ENCODE measurements around the gene TBCE.
A peak's percentile ranks its signal among the peaks of the same experiment; 100 is the strongest.

TBCE gene

DNA sequence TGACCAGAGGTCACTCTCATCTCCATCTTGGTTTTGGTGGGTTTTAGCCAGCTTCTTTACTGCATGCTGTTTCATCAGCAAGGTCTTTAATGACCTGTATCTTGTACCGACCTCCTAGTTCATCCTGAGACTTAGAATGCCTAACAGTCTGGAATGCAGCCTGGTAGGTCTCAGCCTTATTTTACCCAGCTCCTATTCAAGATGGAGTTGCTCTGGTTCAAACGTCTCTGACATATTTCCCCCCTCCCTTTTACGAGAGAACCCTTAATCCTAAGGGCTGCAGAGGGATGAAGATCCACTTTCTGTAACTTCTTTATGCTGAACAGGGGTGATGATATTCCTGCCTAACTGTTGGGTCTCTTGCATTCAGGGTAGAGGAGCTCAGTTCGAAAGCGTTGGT is 43.2 kb downstream of the TBCE start:
- DNase-seq (ENCODE audit: low read depth), result no peak

DNA sequence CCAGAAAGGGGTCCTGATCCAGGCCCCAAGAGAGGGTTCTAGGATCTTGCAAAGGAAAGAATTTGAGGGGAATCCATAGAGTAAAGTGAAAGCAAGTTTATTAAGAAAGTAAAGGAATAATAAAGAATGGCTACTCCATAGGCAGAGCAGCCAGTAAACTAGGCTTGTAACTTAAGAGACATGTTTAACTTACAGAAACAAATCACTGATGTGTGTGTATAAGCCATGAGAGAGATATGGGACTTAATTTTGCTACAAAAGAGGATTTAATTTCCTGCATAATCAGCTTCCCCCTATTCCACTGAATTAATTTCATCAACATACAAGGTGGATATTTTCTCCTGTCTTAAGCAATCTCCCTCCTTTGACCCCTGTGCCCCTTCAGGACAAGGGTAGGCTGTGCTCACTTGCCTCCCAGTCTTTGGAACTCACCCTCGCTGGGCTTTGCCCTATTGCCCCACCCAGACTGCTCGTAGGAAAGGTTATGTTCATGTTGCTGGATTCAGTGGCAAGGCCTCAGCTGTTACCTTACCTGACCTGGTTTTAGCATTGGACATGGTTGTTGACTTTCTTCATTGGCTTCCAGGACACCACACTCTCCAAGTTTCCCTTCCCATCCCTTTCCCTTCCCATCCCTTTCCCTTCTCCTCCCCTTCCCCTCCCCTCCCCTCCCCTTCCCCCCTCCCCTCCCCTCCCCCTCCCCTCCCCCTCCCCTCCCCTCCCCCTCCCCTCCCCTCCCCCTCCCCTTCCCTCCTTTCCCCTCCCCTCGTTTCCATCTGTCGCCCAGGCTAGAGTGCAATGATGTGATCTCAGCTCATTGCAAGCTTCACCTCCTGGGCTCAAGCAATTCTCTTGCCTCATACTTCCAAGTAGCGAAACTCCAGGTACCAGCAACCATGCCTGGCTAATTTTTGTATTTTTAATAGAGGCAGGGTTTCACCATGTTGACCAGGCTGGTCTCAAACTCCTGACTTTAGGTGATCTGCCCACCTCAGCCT is 44.6 kb downstream of the TBCE start:
- DNase-seq (ENCODE audit: low read depth), result no peak

- DNase-seq (ENCODE audit: low read depth), result peak; percentile 12
These were observed 48.0 kb downstream of the TBCE start for GRCh38 chr1:235415008-235415904.

- DNase-seq (ENCODE audit: low read depth), result no peak
These were observed 49.4 kb downstream of the TBCE start for GRCh38 chr1:235416662-235417049.

GRCh38 chr1:235417086-235417697 is 50.0 kb downstream of the TBCE start:
- peak; percentile 15 for DNase-seq (ENCODE audit: low read depth)

GRCh38 chr1:235421751-235422150 is 54.5 kb downstream of the TBCE start:
- no peak for DNase-seq (ENCODE audit: low read depth)

DNA sequence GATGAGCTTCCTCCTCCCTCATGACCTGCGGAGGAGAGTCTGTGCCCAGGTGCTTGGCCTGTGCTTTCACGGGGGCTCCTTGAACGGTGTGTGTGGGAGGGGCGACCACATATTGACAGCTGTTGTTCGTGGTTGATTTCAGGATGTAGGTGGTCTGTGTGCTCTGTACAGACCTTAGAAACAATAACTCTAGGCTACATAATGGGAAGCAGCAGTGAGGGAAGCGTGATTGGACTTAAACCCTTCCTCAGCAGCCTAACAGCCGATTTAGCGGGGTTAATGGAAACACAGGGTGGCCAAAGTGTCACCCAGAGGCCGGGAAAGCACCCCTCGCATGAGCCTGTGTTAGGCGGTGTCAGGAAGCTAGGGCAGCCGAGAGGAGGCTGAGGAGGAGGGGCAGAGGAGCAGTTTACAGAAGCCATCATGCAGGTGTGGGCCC is 56.0 kb downstream of the TBCE start:
- peak; percentile 13 for DNase-seq (ENCODE audit: low read depth)

DNA sequence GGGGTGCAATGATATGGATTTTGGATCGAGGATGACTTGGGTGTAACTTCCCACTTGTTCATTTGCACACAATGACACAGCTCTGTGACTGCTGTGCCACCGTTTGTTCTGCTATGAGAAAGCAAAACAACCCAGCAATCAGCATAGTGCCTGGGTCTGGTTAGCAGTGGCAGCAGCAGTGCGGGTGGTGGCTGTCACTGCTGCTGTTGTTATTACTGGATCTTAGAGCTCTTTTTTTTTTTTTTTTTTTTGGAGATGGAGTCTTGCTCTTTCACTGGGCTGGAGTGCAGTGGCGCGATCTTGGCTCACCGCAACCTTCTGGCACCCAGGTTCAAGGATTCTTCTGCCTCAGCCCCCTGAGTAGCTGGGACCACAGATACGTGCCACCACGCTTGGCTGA is 56.9 kb downstream of the TBCE start:
- no peak for DNase-seq (ENCODE audit: low read depth)

DNA sequence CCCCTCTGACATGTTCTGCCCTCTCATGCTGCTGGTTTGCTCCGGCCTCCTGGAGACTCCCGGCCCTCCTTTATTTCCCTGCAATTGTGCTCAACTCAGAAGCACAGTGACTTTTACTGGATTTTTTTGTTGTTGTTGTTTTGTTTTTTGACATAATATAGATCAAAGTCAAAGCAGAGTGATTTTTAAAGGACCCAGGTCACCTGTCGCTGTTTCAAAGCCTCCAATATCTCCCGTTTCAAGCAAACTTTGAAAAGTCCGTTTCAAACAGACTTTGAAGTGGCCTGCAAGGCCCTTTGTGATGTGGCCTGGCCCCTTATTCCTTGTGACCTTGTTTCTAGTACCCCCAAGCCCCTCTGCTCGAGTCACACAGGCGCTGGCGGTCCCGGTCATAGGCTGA is 58.1 kb downstream of the TBCE start:
- no peak for DNase-seq (ENCODE audit: low read depth)

- DNase-seq (ENCODE audit: low read depth), result no peak
These were observed 58.9 kb downstream of the TBCE start for GRCh38 chr1:235426143-235426542.

DNA sequence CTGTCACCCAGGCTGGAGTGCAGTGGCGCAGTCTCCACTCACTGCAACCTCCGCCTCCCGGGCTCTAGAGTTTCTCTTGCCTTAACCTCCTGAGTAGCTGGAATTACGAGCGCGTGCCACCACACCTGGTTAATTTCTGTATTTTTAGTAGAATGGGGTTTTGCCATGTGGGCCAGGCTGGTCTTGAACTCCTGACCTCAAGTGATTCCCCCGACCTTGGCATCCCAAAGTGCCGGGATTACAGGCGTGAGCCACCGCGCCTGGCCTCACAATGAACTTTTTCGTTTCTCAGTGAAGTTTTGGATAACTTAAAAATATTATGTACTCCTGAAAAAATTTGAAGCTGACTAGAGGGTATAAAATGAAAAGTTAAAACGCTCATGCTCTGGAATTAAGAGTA is 59.5 kb downstream of the TBCE start:
- DNase-seq (ENCODE audit: low read depth), result no peak

GRCh38 chr1:235427447-235427846 is 60.2 kb downstream of the TBCE start:
- DNase-seq (ENCODE audit: low read depth), result no peak

DNA sequence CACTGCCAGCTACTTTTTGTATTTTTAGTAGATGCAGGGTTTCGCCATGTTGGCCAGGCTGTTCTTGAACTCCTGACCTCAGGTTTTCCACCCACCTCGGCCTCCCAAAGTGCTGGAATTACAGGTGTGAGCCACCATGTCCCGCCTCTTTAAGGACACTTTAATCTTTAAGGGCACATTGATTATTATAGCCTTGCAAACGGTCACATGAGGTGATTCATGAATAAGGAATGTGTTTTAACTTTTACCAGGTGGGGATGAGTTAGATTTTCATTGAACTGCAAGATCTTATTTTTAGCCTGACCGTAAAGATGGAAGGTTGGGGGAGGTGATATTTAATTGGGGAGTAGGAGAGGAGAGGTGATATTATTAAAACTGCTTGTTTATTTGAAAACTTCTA is 61.9 kb downstream of the TBCE start:
- no peak for DNase-seq (ENCODE audit: low read depth)

DNA sequence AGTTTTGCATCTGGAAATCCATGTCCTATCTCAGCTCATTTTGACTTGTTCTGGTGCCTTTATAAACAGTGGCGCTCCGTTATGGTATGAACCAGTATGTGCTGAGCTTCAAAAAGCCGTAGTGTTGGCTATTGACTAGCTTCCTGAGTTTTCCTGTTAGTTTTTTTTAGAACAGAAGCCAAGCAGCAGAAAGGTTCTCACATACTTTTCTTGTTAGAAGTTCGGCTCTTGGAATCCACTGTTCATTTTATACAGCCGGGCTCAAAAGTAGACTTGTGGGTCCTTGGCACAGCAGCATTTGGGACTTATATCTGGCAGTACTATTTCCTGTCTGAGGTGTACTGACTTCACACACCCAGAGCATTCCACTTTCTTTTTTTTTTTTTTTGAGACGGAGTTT is 63.8 kb downstream of the TBCE start:
- no peak for DNase-seq (ENCODE audit: low read depth)

DNA sequence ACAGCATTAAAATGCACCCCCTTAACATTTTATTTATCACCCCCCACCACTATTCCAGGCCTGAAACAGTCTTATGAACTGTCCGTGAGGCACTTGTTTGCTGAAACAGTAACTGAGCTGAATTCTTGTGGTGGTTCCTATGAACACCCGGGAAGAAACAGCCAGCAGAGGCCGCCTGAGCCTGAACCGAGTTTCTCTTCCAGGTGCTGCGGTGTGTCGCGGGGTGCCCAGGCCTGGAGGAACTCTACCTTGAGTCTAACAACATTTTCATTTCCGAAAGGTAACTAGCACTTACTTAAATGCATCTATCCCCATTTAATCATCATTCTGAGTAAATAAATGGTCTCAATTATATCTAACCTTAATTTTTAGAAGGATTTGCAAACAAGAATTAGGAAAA is 66.8 kb downstream of the TBCE start:
- no peak for DNase-seq (ENCODE audit: low read depth)

GRCh38 chr1:235441159-235441685 is 74.0 kb downstream of the TBCE start:
- DNase-seq (ENCODE audit: low read depth), result no peak

DNA sequence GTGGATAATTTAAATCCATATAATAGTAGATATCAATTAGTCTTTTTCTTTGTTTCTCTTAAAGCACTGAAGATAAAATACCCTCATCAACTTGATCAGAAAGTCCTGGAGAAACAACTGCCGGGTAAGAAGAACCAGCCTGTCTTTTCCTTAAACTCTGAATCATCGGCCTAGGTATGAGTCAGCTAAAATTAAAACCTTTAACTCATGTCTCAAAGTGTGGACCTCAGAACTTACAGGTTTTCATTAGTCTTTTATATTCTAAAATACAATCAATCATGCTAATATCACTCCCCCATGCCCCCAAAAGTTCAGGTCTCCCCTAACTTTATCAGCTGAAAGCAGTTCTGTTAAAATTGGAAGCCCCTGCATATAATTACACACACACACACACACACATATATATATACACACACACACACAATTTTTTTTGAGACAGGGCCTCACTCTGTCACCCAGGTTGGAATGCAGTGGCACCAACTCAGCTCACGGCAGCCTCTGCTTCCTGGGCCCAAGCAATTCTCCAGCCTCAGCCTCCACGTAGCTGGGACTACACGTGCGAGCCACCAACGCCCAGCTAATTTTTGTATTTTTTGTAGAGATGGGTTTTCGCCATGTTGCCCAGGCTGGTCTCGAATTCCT is 75.7 kb downstream of the TBCE start:
- DNase-seq (ENCODE audit: low read depth), result no peak

DNA sequence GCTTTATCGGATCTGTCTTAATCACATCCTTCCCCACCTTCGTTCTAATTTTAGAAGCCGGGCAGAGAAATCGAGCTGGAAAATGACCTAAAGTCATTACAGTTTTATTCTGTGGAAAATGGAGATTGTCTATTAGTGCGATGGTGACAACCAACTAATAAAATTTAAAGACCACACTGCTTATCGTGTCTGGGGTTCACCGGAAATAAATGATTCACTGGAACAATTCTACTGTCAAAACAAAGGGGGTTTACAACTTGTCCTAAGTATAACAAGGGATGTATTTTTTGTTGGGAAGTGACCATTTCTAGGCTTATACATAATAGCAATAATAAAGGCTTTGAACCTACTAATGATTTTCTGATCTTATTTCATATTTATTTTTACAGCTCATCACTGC is 81.4 kb downstream of the TBCE start:
- no peak for DNase-seq (ENCODE audit: low read depth)

- DNase-seq (ENCODE audit: low read depth), result no peak
These were observed 83.2 kb downstream of the TBCE start for GRCh38 chr1:235450433-235450832.

DNA sequence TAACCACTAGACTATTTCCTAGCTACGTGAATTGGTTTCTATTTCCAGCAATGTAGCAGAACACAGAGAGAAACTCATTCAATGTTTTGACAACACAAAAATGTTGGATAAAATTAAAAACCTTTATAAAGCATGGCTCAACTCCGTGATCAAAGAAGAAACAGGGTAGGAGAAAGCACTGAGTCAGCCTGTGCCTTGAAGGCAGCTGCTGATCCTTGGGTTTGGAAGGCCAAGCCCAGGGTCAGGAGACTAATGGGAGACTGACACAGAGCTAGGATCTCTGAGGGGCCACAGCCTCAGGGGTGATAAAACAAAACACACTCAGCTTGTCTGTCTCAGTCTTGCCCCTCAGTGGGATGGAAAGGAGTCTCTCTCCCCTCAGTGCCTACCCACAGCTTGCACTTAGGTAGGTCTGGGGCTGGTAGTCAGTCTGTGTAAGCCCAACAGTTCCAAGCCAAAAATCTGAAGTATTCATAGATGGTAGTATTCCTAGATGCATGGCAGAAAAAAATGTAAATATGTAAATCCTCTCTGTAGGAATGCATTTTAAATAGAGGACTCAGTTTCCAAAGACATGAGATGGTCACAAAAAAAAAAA is 83.8 kb downstream of the TBCE start:
- no peak for DNase-seq (ENCODE audit: low read depth)

DNA sequence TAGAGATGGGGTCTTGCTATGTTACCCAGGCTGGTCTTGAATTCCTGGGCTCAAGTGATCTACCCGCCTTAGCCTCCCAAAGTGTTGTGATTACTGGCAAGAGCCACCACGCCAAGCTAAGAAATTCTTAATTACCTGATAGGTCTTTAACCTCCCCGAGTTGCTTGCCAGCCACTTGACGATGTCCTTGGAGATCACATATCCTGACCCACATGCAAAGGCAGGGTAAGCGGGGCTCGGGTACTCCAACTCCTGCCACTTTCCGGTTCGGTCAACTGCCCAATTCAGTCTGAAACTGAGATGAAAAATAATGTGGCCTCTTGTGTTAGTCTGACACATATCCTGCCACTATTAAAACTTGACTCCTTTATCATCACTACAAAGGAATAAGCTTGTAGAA is 86.8 kb downstream of the TBCE start:
- DNase-seq (ENCODE audit: low read depth), result no peak

Measured in stimulated activated CD8-positive, alpha-beta memory T cell treated with anti-CD3 and anti-CD28 coated beads, Interleukin-12 subunit alpha, Interleukin-12 subunit beta, amount 100 ng/mL, for 4 hours (primary cell).